Endothelial cell of umbilical vein (primary cell): ENCODE data around the gene ZNF516. TPM values are rescaled to one million over a fixed set of nuclear protein-coding genes. Genes with fewer than 3 reads are reported as not detected.

Source experiments
- BruUV-seq: library from RNA; stranded (reverse); fragments of 400-500 nt; replicated peaks from 2 replicates; lab custom pipeline; 2021; lab: Mats Ljungman, UMichigan
- CTCF ChIA-PET: fragments of 300-600, 350-600 bp; sonication (Branson Sonifier 250); formaldehyde crosslinking; loops from one replicate; lab custom pipeline; 2021; ENCODE audit warnings: antibody characterized with exemption, inconsistent platforms; lab: Charles Lee
- POLR2A ChIA-PET: fragments of 300-600, 350-600 bp; sonication (Branson Sonifier 250); formaldehyde crosslinking; loops from one replicate; lab custom pipeline; 2021; ENCODE audit warnings: antibody characterized with exemption, inconsistent platforms; lab: Charles Lee
- DNase-seq: peaks from one replicate; pipeline ENCODE4 v3.0.0-alpha.2; 2011; ENCODE audit warnings: low read depth, low spot score
- FAIRE-seq: peaks from 2 replicates; lab custom pipeline; 2011; peaks lifted over from hg19 to GRCh38; lab: Jason Lieb, UNC
- H2AFZ ChIP-seq: 2 replicates; pipeline ENCODE4 v1.6.0; 2012; ENCODE audit warnings: low read depth, low read length, control low read depth, inconsistent platforms
- H3K27ac ChIP-seq: 2 replicates; pipeline ENCODE4 v1.5.1; 2011; ENCODE audit warnings: low read depth, mild to moderate bottlenecking, control low read depth, low read length, moderate library complexity; ENCODE audit not compliant: insufficient read depth
- H3K27me3 ChIP-seq, 2 experiments: 2 replicates each; pipeline versions ENCODE4 v1.6.0 to v1.6.1; 2011; ENCODE audit warnings: low read length in 2 of 2, mixed read lengths in 1 of 2; ENCODE audit not compliant: control insufficient read depth in 2 of 2, insufficient read depth in 2 of 2
- H3K36me3 ChIP-seq, 2 experiments: 2 replicates in 1 of 2; 3 replicates in 1 of 2; pipeline ENCODE4 v1.5.1; 2011; ENCODE audit warnings: low read length in 2 of 2, mild to moderate bottlenecking in 1 of 2, moderate library complexity in 1 of 2; ENCODE audit not compliant: control insufficient read depth in 2 of 2, insufficient read depth in 2 of 2; ENCODE audit errors: extremely low read depth in 1 of 2
- H3K4me1 ChIP-seq: 3 replicates; pipeline ENCODE4 v1.5.1; 2011; ENCODE audit warnings: mild to moderate bottlenecking, low read length; ENCODE audit not compliant: control insufficient read depth, insufficient read depth; ENCODE audit errors: extremely low read depth
- H3K4me2 ChIP-seq: 2 replicates; pipeline ENCODE4 v1.6.1; 2011; ENCODE audit warnings: low read length, control low read depth, mixed read lengths; ENCODE audit not compliant: insufficient read depth
- H3K4me3 ChIP-seq, 3 experiments: fragments of 200-600 bp in 1 of 3; sonication (generic), shearing (Covaris generic) in 1 of 3; replicated peaks in 1 of 3; 2 replicates each; pipeline ENCODE4 v1.5.1; 2011 to 2016; ENCODE audit warnings: control low read depth in 3 of 3, low read length in 3 of 3, mild to moderate bottlenecking in 2 of 3, inconsistent platforms in 1 of 3, low read depth in 1 of 3, moderate library complexity in 1 of 3; ENCODE audit not compliant: insufficient read depth in 1 of 3
- H3K79me2 ChIP-seq: 2 replicates; pipeline ENCODE4 v1.6.0; 2012; ENCODE audit warnings: low read length, inconsistent platforms; ENCODE audit not compliant: control insufficient read depth, insufficient read depth
- H3K9ac ChIP-seq: replicated peaks from 2 replicates; pipeline ENCODE3; 2011; ENCODE audit warnings: low read length, control low read depth; ENCODE audit not compliant: insufficient read depth; ENCODE audit errors: extremely low read depth
- H3K9me1 ChIP-seq: replicated peaks from 3 replicates; pipeline ENCODE4 v1.6.0; 2011; ENCODE audit warnings: mild to moderate bottlenecking, low read length; ENCODE audit not compliant: control insufficient read depth, insufficient read depth; ENCODE audit errors: extremely low read depth
- H3K9me3 ChIP-seq: replicated peaks from 2 replicates; pipeline ENCODE4 v1.5.1; 2012; ENCODE audit warnings: low read length, inconsistent platforms; ENCODE audit not compliant: control insufficient read depth, insufficient read depth
- H4K20me1 ChIP-seq: replicated peaks from 2 replicates; pipeline ENCODE3; 2011; ENCODE audit warnings: mild to moderate bottlenecking, low read length; ENCODE audit not compliant: control insufficient read depth, insufficient read depth; ENCODE audit errors: extremely low read depth
- EZH2 ChIP-seq: IDR thresholded peaks from 2 replicates; pipeline ENCODE4 v1.6.1; 2012; ENCODE audit warnings: borderline replicate concordance, low read depth, mild to moderate bottlenecking, moderate library complexity, low read length, inconsistent platforms; ENCODE audit not compliant: severe bottlenecking
- FOS ChIP-seq: IDR thresholded peaks from 2 replicates; pipeline ENCODE4 v1.6.1; 2011; ENCODE audit warnings: mild to moderate bottlenecking, low read length, moderate library complexity, borderline replicate concordance; ENCODE audit not compliant: insufficient read depth
- GATA2 ChIP-seq: IDR thresholded peaks from 2 replicates; pipeline ENCODE4 v1.7.0; 2011; ENCODE audit warnings: low read depth, mild to moderate bottlenecking, moderate library complexity, mixed read lengths, low read length; ENCODE audit not compliant: insufficient read length, insufficient read depth
- JUN ChIP-seq: IDR thresholded peaks from 2 replicates; pipeline ENCODE4 v1.6.1; 2011; ENCODE audit warnings: borderline replicate concordance, low read depth; ENCODE audit not compliant: insufficient read length, insufficient read depth
- MYC ChIP-seq: IDR thresholded peaks from one replicate; pipeline ENCODE4 v1.6.1; 2011; ENCODE audit warnings: mild to moderate bottlenecking, low read depth, low read length
- POLR2A ChIP-seq: IDR thresholded peaks from 2 replicates; pipeline ENCODE4 v1.6.1; 2012; ENCODE audit warnings: low read depth, mild to moderate bottlenecking, control low read depth, low read length
- POLR2AphosphoS5 ChIP-seq: IDR thresholded peaks from 2 replicates; pipeline ENCODE4 v1.6.1; 2012; ENCODE audit warnings: low read depth, mild to moderate bottlenecking, control low read depth, low read length, moderate library complexity; ENCODE audit not compliant: insufficient read depth
- dilution Hi-C: fragments of 300-500 bp; cut with MboI; formaldehyde crosslinking; loops from one replicate; pipeline ENCODE4 v1.15.0; 2019; ENCODE audit warnings: low sequenced_read_pairs; ENCODE audit not compliant: extremely low pct_ligation_motif_present
- intact Hi-C: fragments of 100-400 bp; cut with micrococcal nuclease; formaldehyde crosslinking; loops from one replicate; pipeline ENCODE4 v1.10.0; 2022
- polyA plus RNA-seq, 4 experiments: library from polyadenylated mRNA; depleted of rRNA in 3 of 4; stranded (reverse) in 3 of 4; unstranded in 1 of 4; fragments of >200 nt; gene quantifications; 2 replicates each; pipeline versions ENCODE4 v1.2.1 to v1.2.3, GENCODE V29; 2011 to 2012; ENCODE audit warnings: missing spikeins in 1 of 4
- total RNA-seq: library from RNA; stranded (reverse); gene quantifications from 2 replicates; pipeline ENCODE4 v1.2.3, GENCODE V29; 2021
- TF ChIP-seq, protein P1 (sequence below): IDR thresholded peaks from 2 replicates; pipeline ENCODE4 v1.6.1; 2011; ENCODE audit not compliant: insufficient read depth, insufficient read length
- TF ChIP-seq, protein P2 (sequence below), 2 donors: IDR thresholded peaks; 1 replicate in 1 of 2; 2 replicates in 1 of 2; pipeline ENCODE4 v1.5.1; 2011; ENCODE audit warnings: low read length in 2 of 2, mild to moderate bottlenecking in 2 of 2, moderate library complexity in 2 of 2, control low read depth in 1 of 2, inconsistent platforms in 1 of 2, low read depth in 1 of 2; ENCODE audit not compliant: insufficient read depth in 1 of 2; ENCODE audit errors: extremely low read depth in 1 of 2

ZNF516 gene
- total and polyA plus RNA-seq, 2 donors (not counting 3 experiments of a cell fraction or from before 2014, with no cell fraction given) = 3.6 to 19.1 TPM

DNA sequence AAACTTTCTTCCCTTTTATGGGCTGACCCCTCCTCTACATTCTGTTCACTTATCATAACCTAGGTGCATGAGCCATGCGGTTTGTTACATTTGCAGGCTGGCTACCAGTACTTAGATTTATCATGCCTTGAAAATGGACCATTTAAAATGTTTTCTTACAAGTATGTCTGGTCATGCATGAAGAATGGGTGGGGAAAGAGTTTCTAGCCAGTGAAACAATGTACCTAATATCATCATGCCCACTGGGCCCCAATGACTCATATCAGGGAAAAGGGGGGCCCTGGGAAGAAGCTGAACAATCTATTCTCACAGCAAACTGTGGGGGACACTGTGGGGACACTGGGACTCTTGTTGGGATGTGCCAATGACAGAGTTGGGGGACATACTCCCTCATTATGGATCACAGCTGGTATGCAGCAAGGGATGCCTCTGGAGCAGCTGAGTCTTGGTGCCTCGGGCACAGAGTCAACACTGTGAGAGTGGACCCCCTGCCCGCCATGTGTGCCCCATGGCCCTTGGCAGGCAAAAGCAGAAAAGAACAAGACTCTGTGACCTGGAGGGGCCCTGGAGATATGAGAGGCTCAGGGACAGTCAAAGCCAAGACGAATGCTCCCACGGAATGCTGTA lies 156.3 kb downstream of the ZNF516 start:
- DNase-seq (no peak), FAIRE-seq (no peak)
- Histone ChIP-seq H2AFZ (no peak overlapping the region), H3K9ac (no peak overlapping the region), H3K4me1 (no peaks in the 10 kb centered on the region), H3K36me3 (no peaks in the 10 kb centered on the region), H3K4me2 (no peak overlapping the region), H3K9me1 (no peaks in the 10 kb centered on the region), H4K20me1 (no peaks in the 10 kb centered on the region), H3K4me3 (no peak overlapping the region), H3K27me3 (no peaks in the 10 kb centered on the region), H3K27ac (no peak overlapping the region), H3K79me2 (no peaks in the 10 kb centered on the region), H3K9me3 (no peaks in the 10 kb centered on the region)
- CTCF ChIA-PET = no interaction called here
- intact Hi-C loops = no loop called here
- POLR2A ChIA-PET = no interaction called here
- dilution Hi-C loops = no loop called here
- TF ChIP-seq EZH2 (no peak), MYC (no peak), JUN (no peak), FOS (no peak), GATA2 (no peak), POLR2A (no peak), POLR2AphosphoS5 (no peak)
- TF ChIP-seq, protein P1, sequence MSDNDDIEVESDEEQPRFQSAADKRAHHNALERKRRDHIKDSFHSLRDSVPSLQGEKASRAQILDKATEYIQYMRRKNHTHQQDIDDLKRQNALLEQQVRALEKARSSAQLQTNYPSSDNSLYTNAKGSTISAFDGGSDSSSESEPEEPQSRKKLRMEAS = no peak
- TF ChIP-seq, protein P2, sequence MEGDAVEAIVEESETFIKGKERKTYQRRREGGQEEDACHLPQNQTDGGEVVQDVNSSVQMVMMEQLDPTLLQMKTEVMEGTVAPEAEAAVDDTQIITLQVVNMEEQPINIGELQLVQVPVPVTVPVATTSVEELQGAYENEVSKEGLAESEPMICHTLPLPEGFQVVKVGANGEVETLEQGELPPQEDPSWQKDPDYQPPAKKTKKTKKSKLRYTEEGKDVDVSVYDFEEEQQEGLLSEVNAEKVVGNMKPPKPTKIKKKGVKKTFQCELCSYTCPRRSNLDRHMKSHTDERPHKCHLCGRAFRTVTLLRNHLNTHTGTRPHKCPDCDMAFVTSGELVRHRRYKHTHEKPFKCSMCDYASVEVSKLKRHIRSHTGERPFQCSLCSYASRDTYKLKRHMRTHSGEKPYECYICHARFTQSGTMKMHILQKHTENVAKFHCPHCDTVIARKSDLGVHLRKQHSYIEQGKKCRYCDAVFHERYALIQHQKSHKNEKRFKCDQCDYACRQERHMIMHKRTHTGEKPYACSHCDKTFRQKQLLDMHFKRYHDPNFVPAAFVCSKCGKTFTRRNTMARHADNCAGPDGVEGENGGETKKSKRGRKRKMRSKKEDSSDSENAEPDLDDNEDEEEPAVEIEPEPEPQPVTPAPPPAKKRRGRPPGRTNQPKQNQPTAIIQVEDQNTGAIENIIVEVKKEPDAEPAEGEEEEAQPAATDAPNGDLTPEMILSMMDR (IDR thresholded peaks at IDR 0.05; ENCODE audit: extremely low read depth in 1 of 2, insufficient read depth in 1 of 2, low read depth in 1 of 2, low read length in 2 of 2) = no peak
- BruUV-seq = no TSS peak
